ENCODE data around the gene GAB2. TPM values are rescaled to one million over a fixed set of nuclear protein-coding genes. Genes with fewer than 3 reads are reported as not detected.

The GAB2 gene
- total and polyA plus RNA-seq, 2 of the 13 experiments (the other 11 are each of a cell fraction or from before 2014, with no cell fraction given), result 4.1 to 8.6 TPM

DNA sequence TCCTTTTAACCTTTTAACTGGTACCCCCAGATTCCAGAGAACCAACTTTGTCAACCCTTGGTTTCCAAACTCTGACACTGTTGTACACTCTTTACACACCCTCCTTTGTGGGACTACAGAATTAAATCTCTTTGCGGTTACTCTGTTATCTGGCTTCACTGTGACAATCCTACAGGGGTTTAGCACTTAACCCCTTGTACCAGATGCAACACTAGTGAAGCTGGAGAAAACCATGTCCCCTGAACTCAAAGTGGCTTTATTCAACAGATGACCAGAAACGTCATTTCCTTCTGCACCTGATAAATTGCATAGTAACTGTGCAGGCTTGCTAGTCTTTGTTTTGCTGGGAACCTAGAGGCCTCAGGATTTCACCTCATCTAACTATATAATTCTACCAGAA is 5.6 kb upstream of the GAB2 start:
- FAIRE-seq, result no peak
- intact Hi-C loops (cut with micrococcal nuclease; ENCODE audit: unreplicated experiment), result no loop called here
- CTCF ChIA-PET (ENCODE audit: low intra/inter-chr PET ratio, low total read pairs), result no interaction called here

More for the DNA sequence above, 5.6 kb upstream of the GAB2 start:
- Histone ChIP-seq H3K79me2 (ENCODE audit: insufficient read depth, low read length) (no peaks in the 10 kb centered on the region), H3K27ac (ENCODE audit: extremely low read length, insufficient read depth, low read length) (no peak overlapping the region), H3K4me3 (replicated peaks in 1 of 3; ENCODE audit: insufficient read depth in 1 of 3, low read depth in 2 of 3, low read length in 3 of 3) (no peak overlapping the region), H4K20me1 (ENCODE audit: insufficient read depth, low read length) (no peaks in the 10 kb centered on the region), H3K4me2 (ENCODE audit: low read depth, low read length) (no peak overlapping the region), H3K27me3 (ENCODE audit: control insufficient read depth in 1 of 2, insufficient read depth in 2 of 2, low read length in 2 of 2) (no peaks in the 10 kb centered on the region), H3K4me1 (ENCODE audit: insufficient read depth, low read length) (peaks cover 20% of the 10 kb centered on the region), H3K36me3 (replicated peaks in 1 of 2; ENCODE audit: control insufficient read depth in 1 of 2, insufficient read depth in 2 of 2, low read length in 2 of 2) (no peaks in the 10 kb centered on the region; a peak in 1 of 5 replicates), H2AFZ (ENCODE audit: low read length) (no peak overlapping the region), H3K9ac (ENCODE audit: insufficient read depth, low read depth, low read length) (no peak overlapping the region), H3K9me3 (ENCODE audit: low read length) (no peaks in the 10 kb centered on the region)
- no TSS peak for BruUV-seq (replicated peaks)
- TF ChIP-seq POGK (CRISPR knock-in tag; conservative IDR thresholded peaks at IDR 0.05) (no peak), NFIB (CRISPR knock-in tag; IDR thresholded peaks at IDR 0.05; ENCODE audit: borderline replicate concordance) (no peak), SMAD9 (CRISPR knock-in tag; IDR thresholded peaks at IDR 0.05) (no peak), HOXA9 (CRISPR knock-in tag; IDR thresholded peaks at IDR 0.05; ENCODE audit: borderline replicate concordance) (no peak), MTA1 (CRISPR knock-in tag; IDR thresholded peaks at IDR 0.05; ENCODE audit: borderline replicate concordance) (no peak), TAF15 (IDR thresholded peaks at IDR 0.05; ENCODE audit: low read depth, low read length, poor library complexity, severe bottlenecking) (no peak), ZBTB20 (CRISPR knock-in tag; IDR thresholded peaks at IDR 0.05; ENCODE audit: borderline replicate concordance, low read depth) (no peak), RARG (CRISPR knock-in tag; IDR thresholded peaks at IDR 0.05; ENCODE audit: low read depth) (no peak), ZNF574 (CRISPR knock-in tag; IDR thresholded peaks at IDR 0.05) (no peak), ZNF577 (CRISPR knock-in tag; IDR thresholded peaks at IDR 0.05; ENCODE audit: borderline replicate concordance, low read depth) (no peak), ZNF362 (CRISPR knock-in tag; IDR thresholded peaks at IDR 0.05; ENCODE audit: borderline replicate concordance) (no peak), KLF16 (CRISPR knock-in tag; IDR thresholded peaks at IDR 0.05) (no peak), YEATS2 (CRISPR knock-in tag; IDR thresholded peaks at IDR 0.05; ENCODE audit: borderline replicate concordance) (no peak)
- TF ChIP-seq, protein P1, sequence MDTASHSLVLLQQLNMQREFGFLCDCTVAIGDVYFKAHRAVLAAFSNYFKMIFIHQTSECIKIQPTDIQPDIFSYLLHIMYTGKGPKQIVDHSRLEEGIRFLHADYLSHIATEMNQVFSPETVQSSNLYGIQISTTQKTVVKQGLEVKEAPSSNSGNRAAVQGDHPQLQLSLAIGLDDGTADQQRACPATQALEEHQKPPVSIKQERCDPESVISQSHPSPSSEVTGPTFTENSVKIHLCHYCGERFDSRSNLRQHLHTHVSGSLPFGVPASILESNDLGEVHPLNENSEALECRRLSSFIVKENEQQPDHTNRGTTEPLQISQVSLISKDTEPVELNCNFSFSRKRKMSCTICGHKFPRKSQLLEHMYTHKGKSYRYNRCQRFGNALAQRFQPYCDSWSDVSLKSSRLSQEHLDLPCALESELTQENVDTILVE (CRISPR knock-in tag; IDR thresholded peaks at IDR 0.05), result no peak
- DNase-seq (ENCODE audit: low spot score) (no peak), ATAC-seq (no peak)
- in situ Hi-C loops (cut with HindIII; ENCODE audit: extremely low pct_ligation_motif_present, low pct_unique_long_range_greater_than_20kb), result no loop called here
- 74% methylated on average over 2 of the region's 2 CpGs for WGBS (ENCODE audit: low lambda C conversion rate)
- POLR2A ChIA-PET, result no interaction called here
